GM18861 (cell line): ENCODE measurements around the gene LBR.
A peak's percentile ranks its signal among the peaks of the same experiment; 100 is the strongest.

Source experiments
- ATAC-seq: cut with Tn5 transposase; IDR thresholded peaks from one replicate; pipeline ENCODE4 v1.9.1; 2021; ENCODE audit not compliant: unreplicated experiment

The LBR gene

GRCh38 chr1:225446595-225446960 lies 18.7 kb upstream of the LBR start:
- no peak for ATAC-seq

DNA sequence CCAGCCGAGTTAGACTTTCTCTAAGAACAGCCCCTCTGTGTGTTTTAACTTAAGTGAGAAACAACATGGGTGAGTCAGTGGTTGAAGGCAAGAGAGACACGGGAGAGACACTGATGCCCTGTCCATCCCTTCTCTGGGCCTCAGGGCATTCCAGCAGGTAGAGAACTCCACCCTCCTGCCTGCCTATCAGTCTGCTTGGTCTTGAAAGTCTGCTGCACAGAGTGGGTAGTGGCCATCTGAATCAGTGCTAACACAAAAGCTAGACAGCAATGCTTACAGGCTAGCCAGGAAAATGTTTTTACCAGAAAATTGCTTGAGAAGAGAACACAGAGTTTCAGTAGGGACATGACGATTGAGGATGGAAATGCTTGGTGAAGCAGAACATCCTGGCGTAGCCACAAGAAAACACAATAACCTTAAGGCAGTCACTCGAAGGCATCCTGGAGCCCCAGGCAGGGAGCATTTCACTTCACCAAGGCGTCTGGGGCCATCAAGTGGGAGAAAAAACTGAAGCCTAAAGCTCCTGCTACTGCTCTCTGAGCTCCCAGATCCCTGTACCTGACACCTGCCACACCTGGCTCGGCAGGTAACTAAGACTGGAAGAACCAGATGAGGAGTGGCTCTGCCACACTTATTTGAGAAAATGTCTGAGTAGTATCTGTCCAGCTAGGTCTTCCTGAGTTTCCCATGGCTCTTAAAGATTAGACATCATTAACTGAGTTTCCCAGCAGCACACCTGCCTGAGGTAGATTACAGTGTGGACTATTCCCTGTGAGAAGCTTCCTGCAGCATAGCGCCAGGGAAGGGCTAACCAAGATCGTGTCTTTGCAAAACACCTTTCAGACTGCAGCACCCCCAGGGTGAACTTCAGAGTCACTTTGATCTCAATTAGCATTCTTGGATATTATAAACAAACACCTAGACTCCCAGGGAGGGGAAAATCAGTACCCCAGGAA lies 18.1 kb upstream of the LBR start:
- no peak for ATAC-seq

- no peak for ATAC-seq
Measured at GRCh38 chr1:225442123-225442505, 14.3 kb upstream of the LBR start.

GRCh38 chr1:225441314-225442122 lies 13.7 kb upstream of the LBR start:
- ATAC-seq, result peak; percentile 29

DNA sequence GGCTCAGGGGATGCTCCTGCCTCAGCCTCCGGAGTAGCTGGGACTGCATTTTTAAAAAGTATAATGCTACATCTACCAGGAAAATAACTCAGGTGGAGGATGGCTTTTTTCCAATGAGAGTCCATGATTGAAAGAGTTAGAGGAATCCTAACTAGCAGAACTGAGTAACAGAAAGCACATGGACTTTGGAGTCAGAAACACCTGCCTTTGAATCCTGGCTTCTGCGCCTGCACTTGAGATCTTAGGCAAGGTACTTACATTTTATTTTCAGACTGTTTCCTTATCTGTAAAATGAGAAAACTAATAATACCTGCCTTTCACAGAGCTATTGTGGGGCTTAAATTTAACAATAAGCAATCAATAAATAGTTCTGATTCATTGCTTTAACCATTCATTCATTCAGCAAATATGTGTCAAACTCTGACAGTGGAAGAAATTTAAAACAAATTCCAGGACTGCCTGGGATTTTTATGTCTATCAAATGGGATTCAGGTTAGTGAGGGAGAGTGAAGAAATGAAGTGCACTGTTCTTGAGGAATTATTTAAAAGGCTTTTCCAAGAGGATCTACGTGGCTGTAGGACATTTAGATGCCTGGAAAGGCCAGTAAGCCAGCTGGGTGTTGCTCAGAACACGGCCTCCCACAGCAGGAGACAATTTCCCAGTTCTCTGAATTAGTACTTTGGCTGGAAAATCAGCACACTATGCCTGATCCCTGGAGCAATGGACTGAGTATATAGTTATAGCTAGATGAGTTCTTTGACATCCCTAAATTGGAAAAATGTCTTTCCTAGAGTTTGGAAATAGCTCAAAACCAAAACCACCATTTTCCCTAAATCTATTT lies 12.8 kb upstream of the LBR start:
- ATAC-seq, result no peak

DNA sequence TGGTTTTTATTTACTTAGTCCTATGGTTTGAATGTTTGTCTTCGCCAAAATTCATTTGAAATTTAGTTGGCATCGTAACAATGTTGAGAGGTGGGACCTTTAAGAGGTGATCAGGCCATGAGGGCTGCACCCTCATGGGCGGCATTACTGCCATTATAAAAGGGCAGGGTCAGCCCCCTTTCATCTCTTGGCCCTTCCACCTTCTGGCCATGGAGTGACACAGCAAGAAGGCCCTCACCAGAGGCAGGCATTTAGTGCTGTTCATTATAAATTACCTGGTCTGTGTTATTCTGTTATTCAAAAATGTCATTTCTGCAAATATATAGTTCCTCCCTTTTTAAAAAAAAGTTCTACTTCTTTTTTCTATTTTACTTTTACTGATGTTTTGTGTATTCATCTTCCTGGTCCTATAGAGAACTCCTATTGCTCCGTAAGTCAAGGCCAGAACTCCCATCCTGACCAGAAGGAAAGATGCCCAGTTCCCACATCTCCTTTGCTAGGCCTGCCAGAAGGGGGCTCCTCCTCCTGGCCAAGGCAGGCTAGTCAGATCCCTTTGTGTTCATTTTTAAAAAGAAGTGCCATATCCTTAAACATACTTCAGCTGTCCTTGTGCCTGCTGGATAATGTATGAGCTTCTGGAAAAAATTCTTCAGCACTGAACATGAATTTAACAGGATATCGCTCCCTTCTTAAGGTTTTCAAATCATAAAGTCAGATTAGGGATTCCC lies 10.0 kb upstream of the LBR start:
- ATAC-seq, result no peak

DNA sequence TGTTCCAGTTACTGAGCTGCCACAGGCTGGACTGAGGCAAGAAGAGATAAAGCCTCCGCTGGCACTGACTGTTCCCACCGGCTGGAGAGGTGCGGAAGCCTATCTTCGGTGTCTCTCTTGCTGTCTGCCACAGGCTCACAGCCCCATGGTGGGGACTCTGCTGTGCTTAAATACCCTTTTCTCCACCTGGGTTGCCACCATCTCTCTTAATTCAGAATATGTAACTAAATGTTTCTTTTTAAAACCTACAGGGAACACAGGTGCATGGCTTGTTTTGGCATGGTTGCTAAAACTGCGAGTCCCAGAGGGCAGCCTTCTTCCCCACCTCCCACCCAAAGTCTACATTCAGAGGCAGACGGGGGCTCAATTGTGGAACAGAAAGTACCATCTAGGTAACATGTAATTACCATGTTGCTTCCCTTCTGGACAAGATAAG lies 8.1 kb upstream of the LBR start:
- ATAC-seq, result peak; percentile 64

DNA sequence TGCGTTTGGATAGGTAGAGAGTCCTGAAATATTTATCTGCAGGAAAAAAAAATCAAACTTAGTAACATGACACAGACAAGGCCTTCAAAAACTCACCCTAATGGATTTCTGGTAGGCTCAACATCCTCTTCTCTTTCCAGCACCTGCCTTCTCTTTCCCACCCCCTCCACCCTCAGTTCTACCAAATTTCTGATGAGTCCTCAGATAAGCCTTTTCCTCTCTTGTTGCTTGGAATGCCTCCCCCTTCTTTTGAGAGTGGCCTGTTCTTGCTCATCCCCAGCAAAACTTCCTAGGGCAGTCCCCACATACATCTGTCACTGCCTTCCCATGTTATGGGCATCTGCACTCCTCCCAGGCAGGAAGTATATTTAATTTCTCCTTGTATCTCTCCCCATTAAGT lies 7.6 kb upstream of the LBR start:
- ATAC-seq, result no peak

DNA sequence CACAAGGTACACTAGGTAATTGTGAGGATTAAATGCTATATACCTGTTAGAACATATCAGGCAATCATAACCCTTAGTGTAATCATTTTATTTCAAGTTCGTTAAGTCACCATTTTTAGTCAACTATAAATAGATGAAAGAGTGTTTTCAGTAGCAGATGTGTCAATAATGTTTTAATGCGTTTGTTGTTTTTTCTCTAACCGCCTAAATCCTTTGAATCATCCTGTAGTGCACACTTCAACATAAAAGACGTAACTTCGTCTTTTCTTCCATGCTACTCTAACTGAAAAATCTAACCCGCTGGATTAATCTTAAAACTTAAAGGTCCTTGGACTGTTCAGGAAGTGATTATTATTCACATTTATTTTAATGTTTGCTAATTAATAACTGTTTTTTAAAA lies 7.2 kb upstream of the LBR start:
- ATAC-seq, result no peak

GRCh38 chr1:225434046-225434445 lies 6.2 kb upstream of the LBR start:
- ATAC-seq, result no peak

- no peak for ATAC-seq
Measured at GRCh38 chr1:225431081-225431863, 3.4 kb upstream of the LBR start.

DNA sequence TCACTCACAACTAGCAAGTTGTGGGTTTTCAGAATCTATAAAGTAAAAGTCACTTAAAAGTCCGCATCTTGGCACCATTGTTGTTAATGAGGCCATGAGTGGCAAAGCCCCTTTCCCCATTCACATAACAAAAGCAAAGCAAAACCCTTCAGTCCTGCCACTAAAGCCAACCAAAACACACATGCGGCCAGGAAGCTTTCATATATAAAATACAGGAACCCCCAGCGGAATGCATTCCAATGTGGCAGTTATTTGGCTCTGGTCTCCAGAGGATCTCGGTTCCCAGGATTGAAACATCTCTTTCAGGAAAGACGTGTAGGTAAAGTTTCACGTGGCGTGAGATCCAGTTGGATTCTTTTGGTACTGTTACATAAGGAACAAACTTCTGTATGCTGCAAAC lies 2.5 kb upstream of the LBR start:
- ATAC-seq, result no peak

- peak; percentile 9 for ATAC-seq
Measured at GRCh38 chr1:225428881-225429455, 1.1 kb upstream of the LBR start.

DNA sequence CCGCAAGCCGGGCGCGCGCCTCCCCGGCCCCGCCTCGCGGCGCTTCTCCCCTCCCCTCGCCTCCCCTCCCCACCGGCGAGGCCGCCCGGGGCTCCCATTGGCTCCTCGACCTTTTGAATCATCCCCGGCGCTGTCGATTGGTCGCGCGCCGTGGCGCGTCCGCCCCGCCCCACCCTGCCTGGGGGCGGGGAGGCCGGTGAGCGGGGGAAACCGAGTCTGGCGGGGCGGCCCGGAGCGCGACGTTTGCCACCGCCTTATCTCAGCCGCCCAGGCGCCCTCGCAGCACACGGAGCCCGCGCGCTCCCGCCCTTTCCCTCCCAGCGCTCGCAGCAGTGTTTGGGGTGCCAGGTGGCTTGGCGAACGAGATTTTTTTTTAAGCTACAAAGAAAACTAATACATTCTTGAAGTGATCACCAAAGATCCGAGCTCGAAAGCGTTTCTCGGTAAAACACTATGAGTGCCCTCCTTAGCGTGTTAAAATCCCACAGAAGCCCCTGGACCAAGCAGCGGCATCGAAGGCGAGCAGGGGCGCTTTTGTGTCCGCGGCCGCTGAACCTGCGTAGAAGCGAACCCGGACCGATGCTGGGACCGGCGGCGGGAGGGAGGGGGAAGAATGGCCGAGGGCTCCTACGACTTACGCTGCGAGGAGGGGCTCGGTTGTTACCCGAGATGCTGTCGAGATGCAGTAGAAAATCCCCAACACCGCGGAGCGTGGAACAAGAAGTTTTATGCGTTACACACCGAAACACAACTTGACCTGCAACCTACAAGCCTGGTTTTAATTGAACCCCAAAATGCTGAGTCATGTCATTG lies 436 bp upstream of the LBR start:
- peak; percentile 80 for ATAC-seq

- ATAC-seq, result no peak
Measured at GRCh38 chr1:225426395-225427234, 1.2 kb downstream of the LBR start.

DNA sequence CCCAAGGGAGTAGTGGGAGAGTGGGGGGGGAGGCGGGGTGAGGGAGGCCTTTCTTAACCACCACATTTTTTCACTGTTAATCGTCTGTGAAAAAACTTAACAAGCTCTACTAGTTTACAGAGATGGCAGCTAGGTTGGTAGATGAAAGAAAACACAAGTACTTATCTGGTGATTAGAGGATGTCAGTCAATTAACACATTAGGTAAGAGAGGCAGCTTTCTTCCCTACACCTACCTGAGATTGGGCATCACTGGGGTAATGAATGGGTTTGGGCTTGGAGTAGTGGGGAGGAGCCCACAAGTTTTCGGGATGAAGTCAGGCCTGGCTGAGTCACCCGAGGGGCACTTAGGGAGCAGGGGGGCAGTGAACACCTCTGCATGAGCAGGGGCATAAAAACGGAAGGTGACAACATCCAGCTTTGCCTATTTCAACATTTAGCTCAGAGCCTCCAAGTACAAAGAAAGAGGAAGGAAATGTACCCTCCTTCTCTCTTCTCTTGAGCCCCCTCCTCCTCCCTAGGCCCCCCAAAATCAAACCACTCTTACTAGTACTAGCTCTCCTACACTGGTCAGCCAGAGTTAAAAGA lies 2.5 kb downstream of the LBR start:
- ATAC-seq, result no peak

GRCh38 chr1:225424562-225425200 lies 3.2 kb downstream of the LBR start:
- no peak for ATAC-seq
